ENCODE measurements around the gene CFL2.

- TF ChIP-seq POLR2A (IDR thresholded peaks at IDR 0.05), result no peak
- no peak for TF ChIP-seq CTCF (IDR thresholded peaks at IDR 0.05)
Measured at GRCh38 chr14:34673702-34674101, 40.7 kb downstream of the CFL2 start.
